Heart left ventricle (tissue), 13 donors: ENCODE measurements around the gene SOX2.

Experiments
- CTCF ChIP-seq, 12 donors: fragments of 200-600 bp; sonication (generic) in 4 of 12; IDR thresholded peaks; one replicate each; pipeline versions ENCODE4 v1.5.0 to v1.8.0; 2018 to 2022; ENCODE audit warnings: antibody characterized with exemption in 12 of 12, mild to moderate bottlenecking in 5 of 12
- POLR2A ChIP-seq, 2 donors: fragments of 450-650 bp; IDR thresholded peaks; one replicate each; pipeline ENCODE4 v1.6.1; 2017; ENCODE audit warnings: antibody characterized with exemption in 2 of 2, mild to moderate bottlenecking in 2 of 2, moderate library complexity in 2 of 2
- donor health status: ischemic (EF 13 %, LVEDD 7.1; RV severe dilation, severe dysfunction).
- donor health status: DM: no; HTN: yes; CAD: no.
- donor health status: DM: no; HTN: no; CAD: no.
- donor health status: ischemic (EF 25% LVEDD 6.9; RV normal size, moderate dysfunction).
- donor health status: ischemic (EF 25% LVEDD 5.7; RV mildly dilated, moderate dysfunction).
- donor health status: ischemic (EF 35%, LVEDD 5.7; RV mildly dilated, moderate dysfunction).
- donor health status: nonischemic (EF 11% LVEDD 7.7; RV severe dilation, severe dysfunction).
- donor health status: DM: yes; HTN: yes; CAD: no.
- donor health status: PGD.
- donor health status: ischemic (EF 29% LVEDD 5.4; RV normal size, mild dysfunction).
- donor health status: nonischemic (EF 23%, LVEDD 6.1; RV moderate dilation, normal function).

DNA sequence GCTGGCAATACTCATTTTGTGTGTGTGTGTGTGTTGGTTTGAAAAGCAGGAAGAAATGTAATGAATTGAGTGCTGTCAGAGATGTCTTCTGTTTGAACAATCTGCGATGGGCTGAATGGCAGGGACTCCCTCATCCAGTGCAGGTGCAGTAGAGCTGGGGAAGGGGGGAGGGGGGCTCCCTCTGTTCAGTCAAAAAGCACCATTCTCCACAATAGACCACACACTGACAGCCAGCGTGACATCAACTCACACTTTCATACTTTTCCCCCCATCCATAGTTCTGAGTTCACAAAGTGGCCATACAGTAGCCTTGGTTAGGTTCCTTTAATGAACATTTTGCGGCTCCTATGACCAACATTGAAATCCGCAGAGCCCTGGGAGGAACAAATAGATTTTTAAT, 10.4 kb downstream of the SOX2 start:
- TF ChIP-seq POLR2A (IDR thresholded peaks at IDR 0.05) (no peak), CTCF (IDR thresholded peaks at IDR 0.05) (no peak)
